WERI-Rb-1 (cell line): ENCODE results near the gene CDCP1.

Source experiments
- DNase-seq: peaks from one replicate; pipeline ENCODE4 v3.0.0-alpha.2; 2020
- H3K27ac ChIP-seq: fragments of 250-450 bp; sonication (Bioruptor Pico); 2 replicates; pipeline ENCODE4 v1.5.1; 2020; ENCODE audit warnings: mild to moderate bottlenecking, moderate library complexity
- H3K27me3 ChIP-seq: fragments of 250-450 bp; sonication (Bioruptor Pico); 2 replicates; pipeline ENCODE4 v1.5.1; 2021; ENCODE audit warnings: mild to moderate bottlenecking, low read depth, moderate library complexity; ENCODE audit not compliant: insufficient read depth, severe bottlenecking
- H3K36me3 ChIP-seq: fragments of 250-450 bp; sonication (Bioruptor Pico); 2 replicates; pipeline ENCODE4 v1.5.1; 2020; ENCODE audit warnings: mild to moderate bottlenecking, moderate library complexity
- H3K4me3 ChIP-seq: 2 replicates; pipeline ENCODE4 v1.5.1; 2011; ENCODE audit warnings: low read depth, mild to moderate bottlenecking, control low read depth, low read length
- H3K9me3 ChIP-seq: fragments of 250-450 bp; sonication (Bioruptor Pico); 2 replicates; pipeline ENCODE4 v1.5.1; 2021; ENCODE audit warnings: mild to moderate bottlenecking, moderate library complexity; ENCODE audit not compliant: severe bottlenecking
- CTCF ChIP-seq: IDR thresholded peaks from 2 replicates; pipeline ENCODE4 v1.5.1; 2011; ENCODE audit warnings: low read depth, mild to moderate bottlenecking, control low read depth, inconsistent platforms, low read length

The CDCP1 gene

GRCh38 chr3:45120359-45121158 is 25.6 kb downstream of the CDCP1 start:
- H3K27ac ChIP-seq: no peak overlapping the region

GRCh38 chr3:45119824-45120358 is 26.3 kb downstream of the CDCP1 start:
- Histone ChIP-seq H3K4me3 (no peak overlapping the region), H3K27ac (no peak overlapping the region), H3K36me3 (no peaks in the 10 kb centered on the region), H3K9me3 (no peaks in the 10 kb centered on the region), H3K27me3 (no peaks in the 10 kb centered on the region)
- DNase-seq: no peak
- no peak for TF ChIP-seq CTCF

More at GRCh38 chr3:45120359-45121158, 25.6 kb downstream of the CDCP1 start:
- H3K36me3 ChIP-seq: no peaks in the 10 kb centered on the region
- no peak for TF ChIP-seq CTCF
- H3K9me3 ChIP-seq: no peaks in the 10 kb centered on the region
- no peak overlapping the region for H3K4me3 ChIP-seq
- DNase-seq: no peak
- H3K27me3 ChIP-seq: no peaks in the 10 kb centered on the region

- H3K27me3 ChIP-seq: no peaks in the 10 kb centered on the region
- no peaks in the 10 kb centered on the region for H3K36me3 ChIP-seq
- no peaks in the 10 kb centered on the region for H3K9me3 ChIP-seq
- H3K27ac ChIP-seq: no peak overlapping the region
- no peak for DNase-seq
- no peak for TF ChIP-seq CTCF
- H3K4me3 ChIP-seq: no peak overlapping the region
Measured at GRCh38 chr3:45119376-45119775, 26.8 kb downstream of the CDCP1 start.

- Histone ChIP-seq H3K4me3 (no peak overlapping the region), H3K36me3 (no peaks in the 10 kb centered on the region), H3K9me3 (no peaks in the 10 kb centered on the region), H3K27me3 (no peaks in the 10 kb centered on the region), H3K27ac (no peak overlapping the region)
- TF ChIP-seq CTCF: no peak
- DNase-seq: no peak
Measured at GRCh38 chr3:45118615-45119071, 27.5 kb downstream of the CDCP1 start.

GRCh38 chr3:45116350-45116749 is 29.8 kb downstream of the CDCP1 start:
- Histone ChIP-seq H3K36me3 (no peaks in the 10 kb centered on the region), H3K9me3 (no peaks in the 10 kb centered on the region), H3K27me3 (no peaks in the 10 kb centered on the region), H3K27ac (no peak overlapping the region), H3K4me3 (no peak overlapping the region)
- DNase-seq: no peak
- no peak for TF ChIP-seq CTCF

- no peak for TF ChIP-seq CTCF
- no peak for DNase-seq
- Histone ChIP-seq H3K27me3 (no peaks in the 10 kb centered on the region), H3K4me3 (no peak overlapping the region), H3K36me3 (no peaks in the 10 kb centered on the region), H3K9me3 (no peaks in the 10 kb centered on the region), H3K27ac (no peak overlapping the region)
Measured at GRCh38 chr3:45113625-45114050, 32.5 kb downstream of the CDCP1 start.
